Epithelial cell of proximal tubule (primary cell): ENCODE measurements around the gene LARGE1. TPM values are rescaled to one million over a fixed set of nuclear protein-coding genes. Genes with fewer than 3 reads are reported as not detected.

Experiments used
- DNase-seq: peaks from one replicate; pipeline ENCODE4 v3.0.0-alpha.2; 2011; ENCODE audit warnings: low read depth
- H3K4me3 ChIP-seq: 2 replicates; pipeline ENCODE4 v1.5.1; 2011; ENCODE audit warnings: low read depth, mild to moderate bottlenecking, low read length
- CTCF ChIP-seq: conservative IDR thresholded peaks from 2 replicates; pipeline ENCODE4 v1.5.1; 2012; ENCODE audit warnings: low read depth, mild to moderate bottlenecking, low read length
- total RNA-seq: library from RNA; depleted of rRNA; stranded (reverse); fragments of >200 nt; gene quantifications from 2 replicates; pipeline ENCODE4 v1.2.3, GENCODE V29; 2015

Gene LARGE1
- total RNA-seq, 1 donor from 2014 or later: 18.3 TPM

- H3K4me3 ChIP-seq: no peak overlapping the region
- no peak for TF ChIP-seq CTCF
- no peak for DNase-seq
These were observed 356.9 kb downstream of the LARGE1 start for GRCh38 chr22:33563220-33563964.

- DNase-seq: no peak
- H3K4me3 ChIP-seq: no peak overlapping the region
- TF ChIP-seq CTCF: no peak
These were observed 357.8 kb downstream of the LARGE1 start for GRCh38 chr22:33562501-33562900.

GRCh38 chr22:33561149-33561807, 359.0 kb downstream of the LARGE1 start:
- no peak overlapping the region for H3K4me3 ChIP-seq
- DNase-seq: no peak
- no peak for TF ChIP-seq CTCF

GRCh38 chr22:33557836-33558235, 362.4 kb downstream of the LARGE1 start:
- TF ChIP-seq CTCF: no peak
- no peak for DNase-seq
- H3K4me3 ChIP-seq: no peak overlapping the region

- TF ChIP-seq CTCF: no peak
- DNase-seq: peak; percentile 87
- H3K4me3 ChIP-seq: no peak overlapping the region
These were observed 364.3 kb downstream of the LARGE1 start for GRCh38 chr22:33555814-33556522.

GRCh38 chr22:33553493-33553892, 366.8 kb downstream of the LARGE1 start:
- TF ChIP-seq CTCF: no peak
- H3K4me3 ChIP-seq: no peak overlapping the region
- no peak for DNase-seq
